DMS 273 treated with DMSO at 0.1 percent for 48 hours (cell line): ENCODE measurements around the gene ANK3.

Source experiments
- DNase-seq: peaks from one replicate; lab custom pipeline; 2025; lab: John Stamatoyannopoulos, UW

The ANK3 gene

DNA sequence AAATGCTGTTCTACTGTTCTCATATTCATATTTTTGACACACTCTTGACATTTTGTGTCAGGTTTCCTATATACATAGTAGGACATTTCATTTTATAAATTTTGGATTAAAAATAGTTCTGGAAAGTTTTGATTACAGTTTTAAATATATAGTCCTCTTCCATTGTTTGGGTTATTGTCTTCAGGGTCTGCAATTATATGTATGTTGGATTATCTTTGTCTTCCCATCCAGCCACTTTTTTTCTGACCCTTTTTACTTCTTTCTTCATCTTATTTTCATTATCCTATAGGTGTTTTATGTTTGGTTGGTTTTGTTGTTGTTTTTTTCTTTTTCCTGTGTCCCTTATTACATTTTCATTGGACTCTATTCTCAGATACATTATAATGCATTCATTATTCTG, 412.2 kb downstream of the ANK3 start:
- no peak for DNase-seq

DNA sequence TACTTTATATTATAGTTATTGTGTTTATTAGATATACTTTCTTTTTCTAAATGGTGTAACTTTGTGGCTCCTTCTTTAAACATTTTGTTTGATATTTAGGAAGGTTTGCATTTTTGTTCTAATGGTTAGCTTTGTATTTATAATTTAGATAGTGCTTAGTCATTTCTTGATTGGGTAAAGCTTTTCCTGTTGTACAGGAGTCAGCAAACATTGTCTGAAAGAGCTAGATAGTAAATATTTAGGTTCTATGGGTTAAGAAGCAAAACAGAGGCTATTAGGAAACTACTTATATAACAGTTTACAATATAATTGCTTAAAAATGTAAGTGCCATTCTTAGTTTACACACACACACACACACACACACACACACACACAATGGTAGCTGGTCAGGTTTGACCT, 412.8 kb downstream of the ANK3 start:
- no peak for DNase-seq
